Measurements from ENCODE around the gene ZNF382.

- TF ChIP-seq, protein P1, sequence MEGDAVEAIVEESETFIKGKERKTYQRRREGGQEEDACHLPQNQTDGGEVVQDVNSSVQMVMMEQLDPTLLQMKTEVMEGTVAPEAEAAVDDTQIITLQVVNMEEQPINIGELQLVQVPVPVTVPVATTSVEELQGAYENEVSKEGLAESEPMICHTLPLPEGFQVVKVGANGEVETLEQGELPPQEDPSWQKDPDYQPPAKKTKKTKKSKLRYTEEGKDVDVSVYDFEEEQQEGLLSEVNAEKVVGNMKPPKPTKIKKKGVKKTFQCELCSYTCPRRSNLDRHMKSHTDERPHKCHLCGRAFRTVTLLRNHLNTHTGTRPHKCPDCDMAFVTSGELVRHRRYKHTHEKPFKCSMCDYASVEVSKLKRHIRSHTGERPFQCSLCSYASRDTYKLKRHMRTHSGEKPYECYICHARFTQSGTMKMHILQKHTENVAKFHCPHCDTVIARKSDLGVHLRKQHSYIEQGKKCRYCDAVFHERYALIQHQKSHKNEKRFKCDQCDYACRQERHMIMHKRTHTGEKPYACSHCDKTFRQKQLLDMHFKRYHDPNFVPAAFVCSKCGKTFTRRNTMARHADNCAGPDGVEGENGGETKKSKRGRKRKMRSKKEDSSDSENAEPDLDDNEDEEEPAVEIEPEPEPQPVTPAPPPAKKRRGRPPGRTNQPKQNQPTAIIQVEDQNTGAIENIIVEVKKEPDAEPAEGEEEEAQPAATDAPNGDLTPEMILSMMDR (IDR thresholded peaks at IDR 0.05) = no peak
- no peak for TF ChIP-seq POLR2A (IDR thresholded peaks at IDR 0.05)
These were observed 67.3 kb downstream of the ZNF382 start for GRCh38 chr19:36672368-36672767.
